NB4 (cell line): ENCODE data around the gene FUT8.

Experiments
- CTCF ChIP-seq: IDR thresholded peaks from one replicate; pipeline ENCODE4 v1.5.1; 2012; ENCODE audit warnings: low read depth, low read length
- MAX ChIP-seq: IDR thresholded peaks from 2 replicates; pipeline ENCODE4 v1.6.1; 2011; ENCODE audit warnings: low read depth, low read length

- TF ChIP-seq CTCF (no peak), MAX (no peak)
Observed at GRCh38 chr14:65444230-65444629, 31.7 kb downstream of the FUT8 start.
